ENCODE data around the gene CCL3. TPM values are rescaled to one million over a fixed set of nuclear protein-coding genes. Genes with fewer than 3 reads are reported as not detected.

CCL3 gene
- total RNA-seq, 4 donors from 2014 or later = 1.7 to 3.9 TPM; not detected in 2

- intact Hi-C loops (cut with DNase I) = no loop called here
- no peak for DNase-seq
- H3K27me3 ChIP-seq = no peaks in the 10 kb centered on the region
- H3K27ac ChIP-seq = no peak overlapping the region
- TF ChIP-seq CTCF (IDR thresholded peaks at IDR 0.05) = no peak
- TF ChIP-seq POLR2A (IDR thresholded peaks at IDR 0.05) = no peak
- no peaks in the 10 kb centered on the region for H3K36me3 ChIP-seq
- H3K4me1 ChIP-seq = no peaks in the 10 kb centered on the region
- WGBS, 2 donors = 87 to 88% methylated on average over 4 of the region's 4 CpGs
- no peak overlapping the region for H3K4me3 ChIP-seq (replicated peaks in 1 of 3)
- H3K9me3 ChIP-seq = no peaks in the 10 kb centered on the region
Observed at GRCh38 chr17:36055921-36056520, 33.9 kb downstream of the CCL3 start.

GRCh38 chr17:36055171-36055570, 34.8 kb downstream of the CCL3 start:
- WGBS, 2 donors = 87 to 90% methylated on average over 2 of the region's 2 CpGs
- DNase-seq = no peak
- no peak for TF ChIP-seq CTCF (IDR thresholded peaks at IDR 0.05)
- no peak for TF ChIP-seq POLR2A (IDR thresholded peaks at IDR 0.05)
- no peaks in the 10 kb centered on the region for H3K36me3 ChIP-seq
- no peaks in the 10 kb centered on the region for H3K9me3 ChIP-seq
- no peaks in the 10 kb centered on the region for H3K4me1 ChIP-seq
- intact Hi-C loops (cut with DNase I) = no loop called here
- H3K4me3 ChIP-seq (replicated peaks in 1 of 3) = no peak overlapping the region
- no peaks in the 10 kb centered on the region for H3K27me3 ChIP-seq
- no peak overlapping the region for H3K27ac ChIP-seq

GRCh38 chr17:36049643-36050042, 40.3 kb downstream of the CCL3 start:
- Histone ChIP-seq H3K36me3 (no peaks in the 10 kb centered on the region), H3K4me1 (no peaks in the 10 kb centered on the region), H3K27ac (no peak overlapping the region), H3K27me3 (no peaks in the 10 kb centered on the region), H3K4me3 (replicated peaks in 1 of 3) (no peak overlapping the region), H3K9me3 (no peaks in the 10 kb centered on the region)
- TF ChIP-seq POLR2A (IDR thresholded peaks at IDR 0.05) (no peak), CTCF (IDR thresholded peaks at IDR 0.05) (no peak)
- WGBS, 2 donors = 94 to 97% methylated on average over 2 of the region's 2 CpGs
- DNase-seq = no peak
- intact Hi-C loops (cut with DNase I) = no loop called here

- DNase-seq = no peak
- Histone ChIP-seq H3K4me3 (replicated peaks in 1 of 3) (no peak overlapping the region), H3K27ac (no peak overlapping the region), H3K9me3 (no peaks in the 10 kb centered on the region), H3K4me1 (no peaks in the 10 kb centered on the region), H3K27me3 (no peaks in the 10 kb centered on the region), H3K36me3 (no peaks in the 10 kb centered on the region)
- 76 to 93% methylated on average over 2 of the region's 2 CpGs for WGBS, 2 donors
- no peak for TF ChIP-seq POLR2A (IDR thresholded peaks at IDR 0.05)
- TF ChIP-seq CTCF (IDR thresholded peaks at IDR 0.05) = no peak
- intact Hi-C loops (cut with DNase I) = no loop called here
Observed at GRCh38 chr17:36048066-36048465, 41.9 kb downstream of the CCL3 start.

Small RNAs within 50 kb of the gene (small RNA-seq; reads per million reads assigned to genes)
- gene RN7SL301P = not detected

Other genes with a start within 250 kb of the CCL3 start
- under 1 TPM in 1 of 4 donors, not detected in 3; 0.40 TPM for gene HEATR9, start 221.3 kb downstream of the CCL3 start, total RNA-seq
- 1 to 10 TPM; 2.1 to 5.3 (median 3.8) TPM for gene CCL5, start 209.8 kb downstream of the CCL3 start, total RNA-seq
- gene RDM1, start 159.4 kb downstream of the CCL3 start, total RNA-seq = under 1 TPM in 1 of 4 donors, not detected in 3; 0.93 TPM
- not detected for gene LYZL6, start 146.4 kb downstream of the CCL3 start, total RNA-seq
- under 1 TPM in 1 of 4 donors, not detected in 3; 0.81 TPM for gene CCL16, start 108.6 kb downstream of the CCL3 start, total RNA-seq
- 10 to 100 TPM in 3 of 4 donors, 1 to 10 TPM in 1; 3.0 to 43.0 (median 23.2) TPM for gene CCL14, start 103.4 kb downstream of the CCL3 start, total RNA-seq
- under 1 TPM in 1 of 4 donors, not detected in 3; 0.33 TPM for gene CCL15, start 88.6 kb downstream of the CCL3 start, total RNA-seq
- gene CCL23, start 72.2 kb downstream of the CCL3 start, total RNA-seq = 1 to 10 TPM in 2 of 4 donors, not detected in 2; 2.7 to 3.8 TPM
- gene CCL18, start 25.9 kb downstream of the CCL3 start, total RNA-seq = 1 to 10 TPM in 2 of 4 donors, under 1 TPM in 1, not detected in 1; 0.89 to 4.7 (median 2.5) TPM
- gene CCL4, start 13.7 kb upstream of the CCL3 start, total RNA-seq = 1 to 10 TPM in 2 of 4 donors, under 1 TPM in 1, not detected in 1; 0.78 to 4.3 (median 2.7) TPM
- 1 to 10 TPM in 1 of 4 donors, not detected in 3; 3.9 TPM for gene TBC1D3B, start 86.5 kb upstream of the CCL3 start, total RNA-seq
- gene CCL3L1, start 106.6 kb upstream of the CCL3 start, total RNA-seq = not detected
- gene CCL4L2, start 120.9 kb upstream of the CCL3 start, total RNA-seq = 1 to 10 TPM in 1 of 4 donors, not detected in 3; 2.3 TPM
- under 1 TPM in 1 of 4 donors, not detected in 3; 0.54 TPM for gene TBC1D3I, start 174.4 kb upstream of the CCL3 start, total RNA-seq
- 1 to 10 TPM in 1 of 4 donors, not detected in 3; 1.2 TPM for gene TBC1D3G, start 233.7 kb upstream of the CCL3 start, total RNA-seq

All from thyroid gland (tissue), 4 donors.